Activated naive CD4-positive, alpha-beta T cell treated with anti-CD3 and anti-CD28 coated beads for 36 hours (primary cell): ENCODE data around the gene LIPF. TPM values are rescaled to one million over a fixed set of nuclear protein-coding genes. Genes with fewer than 3 reads are reported as not detected.
A peak's percentile ranks its signal among the peaks of the same experiment; 100 is the strongest.

ENCODE experiments used
- CTCF ChIA-PET: fragments of 350-600 bp; sonication (Branson Sonifier 250); formaldehyde crosslinking; loops from one replicate; lab custom pipeline; 2021; ENCODE audit warnings: antibody characterized with exemption; lab: Charles Lee
- DNase-seq: peaks from one replicate; pipeline ENCODE4 v3.0.0-alpha.2; 2020
- H3K27ac Mint-ChIP-seq: one replicate; pipeline ENCODE4 v1.8.0; 2021; ENCODE audit warnings: mild to moderate bottlenecking, mixed read lengths
- H3K27me3 Mint-ChIP-seq: one replicate; pipeline ENCODE4 v1.8.0; 2021; ENCODE audit warnings: low read depth, mixed read lengths
- H3K36me3 Mint-ChIP-seq: one replicate; pipeline ENCODE4 v1.8.0; 2021; ENCODE audit warnings: low read depth, mixed read lengths
- H3K4me1 Mint-ChIP-seq: one replicate; pipeline ENCODE4 v1.8.0; 2021; ENCODE audit warnings: low read depth, mixed read lengths
- H3K4me3 Mint-ChIP-seq: one replicate; pipeline ENCODE4 v1.8.0; 2021; ENCODE audit warnings: mild to moderate bottlenecking, moderate library complexity, mixed read lengths
- H3K9me3 Mint-ChIP-seq: one replicate; pipeline ENCODE4 v1.8.0; 2021; ENCODE audit warnings: mixed read lengths
- intact Hi-C: fragments of 100-400 bp; cut with micrococcal nuclease; formaldehyde crosslinking; loops from one replicate; pipeline ENCODE4 v1.15.1; 2023
- total RNA-seq, 2 experiments: library from RNA; stranded (reverse); gene quantifications; one replicate each; pipeline ENCODE4 v1.2.3, GENCODE V29; 2021

The LIPF gene
- total RNA-seq, 2 experiments from 2014 or later = not detected

DNA sequence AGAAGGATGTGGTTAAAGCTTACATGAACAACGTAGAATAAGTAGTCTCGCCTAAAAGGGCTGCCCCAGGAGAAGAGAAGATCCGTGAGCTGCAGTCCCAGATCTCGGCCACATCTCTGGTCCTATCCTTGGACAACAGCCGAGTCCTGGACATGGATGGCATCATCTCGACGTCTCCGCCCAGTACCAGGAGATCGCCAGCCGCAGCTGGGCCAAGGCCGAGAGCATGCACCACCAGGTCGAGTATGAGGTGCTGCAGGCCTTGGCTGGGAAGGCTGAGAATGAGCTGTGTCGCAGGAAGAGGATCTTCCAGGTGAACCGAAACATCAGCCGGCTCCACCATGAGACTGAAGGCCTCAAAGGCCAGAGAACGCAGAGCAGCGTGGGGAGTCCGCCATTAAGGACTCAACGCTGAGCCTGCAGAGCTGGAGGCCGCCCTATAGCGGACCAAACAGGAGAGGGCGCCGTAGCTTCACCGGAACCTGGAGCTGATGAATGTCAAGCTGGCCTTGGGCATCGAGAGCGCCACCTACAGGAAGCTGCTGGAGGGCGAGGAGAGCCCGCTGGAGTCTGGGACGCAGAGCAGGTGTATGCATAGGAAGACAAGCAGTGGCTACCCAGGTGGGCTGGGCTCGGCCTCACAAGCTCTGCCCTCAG lies 64.0 kb downstream of the LIPF start:
- H3K4me3 Mint-ChIP-seq = no peak overlapping the region
- DNase-seq = peak; percentile 68
- H3K4me1 Mint-ChIP-seq = peaks cover 2% of the 10 kb centered on the region

More for the DNA sequence above, 64.0 kb downstream of the LIPF start:
- CTCF ChIA-PET = interaction anchor here (0.7 to 3.1 kb wide), 22 partner anchors 10 to 207 kb away, joined by 3 to 18 read pairs (median 4); no protein-coding TSS in a partner anchor
- H3K9me3 Mint-ChIP-seq = no peaks in the 10 kb centered on the region
- H3K27ac Mint-ChIP-seq = no peak overlapping the region
- peaks cover 7% of the 10 kb centered on the region for H3K27me3 Mint-ChIP-seq
- no peaks in the 10 kb centered on the region for H3K36me3 Mint-ChIP-seq
- intact Hi-C loops = loop anchor here (1.0 kb wide), 2 partner anchors 137 to 204 kb away; no protein-coding TSS in a partner anchor

Other genes with a start within 250 kb of the LIPF start
- 1 to 10 TPM; 4.0 to 4.4 TPM for gene RNLS, start 81.1 kb upstream of the LIPF start, total RNA-seq
- not detected for gene LIPJ, start 77.7 kb upstream of the LIPF start, total RNA-seq
- gene LIPK, start 41.8 kb downstream of the LIPF start, total RNA-seq = not detected
- not detected for gene LIPN, start 95.6 kb downstream of the LIPF start, total RNA-seq
- not detected for gene LIPM, start 138.3 kb downstream of the LIPF start, total RNA-seq
- gene ANKRD22, start 187.4 kb downstream of the LIPF start, total RNA-seq = under 1 TPM in 1 of 2 experiments, not detected in 1; 0.12 TPM
- gene STAMBPL1, start 215.8 kb downstream of the LIPF start, total RNA-seq = 10 to 100 TPM; 23.2 to 23.6 TPM